HEK293T (cell line): ENCODE data around the gene RPH3AL.

Experiments used
- CTCF ChIA-PET: fragments of 350-600 bp; formaldehyde crosslinking; extraction: SDS; loops from one replicate; lab custom pipeline; 2021; ENCODE audit warnings: antibody characterized with exemption, inconsistent platforms; lab: Yijun Ruan, JAX
- POLR2A ChIA-PET: fragments of 350-600 bp; formaldehyde crosslinking; extraction: SDS; loops from one replicate; lab custom pipeline; 2020; ENCODE audit warnings: antibody characterized with exemption, inconsistent platforms; lab: Yijun Ruan, JAX
- DNase-seq: peaks from one replicate; pipeline ENCODE4 v3.0.0; 2012; ENCODE audit warnings: mixed read lengths; ENCODE audit errors: extremely low spot score
- ARNT ChIP-seq: fragments of 450-650 bp; IDR thresholded peaks from 2 replicates; pipeline ENCODE4 v1.6.1; 2017; ENCODE audit warnings: mild to moderate bottlenecking
- BHLHE40 ChIP-seq: fragments of 450-650 bp; IDR thresholded peaks from 2 replicates; pipeline ENCODE4 v1.6.1; 2016; ENCODE audit warnings: mild to moderate bottlenecking, moderate library complexity, borderline replicate concordance
- CTBP1 ChIP-seq: fragments of 450-650 bp; IDR thresholded peaks from 2 replicates; pipeline ENCODE4 v1.6.1; 2016; ENCODE audit warnings: borderline replicate concordance
- ELF4 ChIP-seq: fragments of 450-650 bp; IDR thresholded peaks from 2 replicates; pipeline ENCODE4 v1.6.1; 2017; ENCODE audit warnings: antibody characterized with exemption
- FOXA1 ChIP-seq: fragments of 450-650 bp; IDR thresholded peaks from 2 replicates; pipeline ENCODE4 v1.6.1; 2016; ENCODE audit warnings: mild to moderate bottlenecking
- FOXK2 ChIP-seq: fragments of 450-650 bp; IDR thresholded peaks from 2 replicates; pipeline ENCODE4 v1.6.1; 2016; ENCODE audit warnings: mild to moderate bottlenecking
- FOXM1 ChIP-seq: fragments of 450-650 bp; IDR thresholded peaks from 2 replicates; pipeline ENCODE4 v1.6.1; 2017; ENCODE audit warnings: mild to moderate bottlenecking, borderline replicate concordance
- HDGF ChIP-seq: fragments of 450-650 bp; IDR thresholded peaks from 2 replicates; pipeline ENCODE4 v1.6.1; 2017; ENCODE audit warnings: antibody characterized with exemption, borderline replicate concordance
- L3MBTL2 ChIP-seq: fragments of 450-650 bp; conservative IDR thresholded peaks from 2 replicates; pipeline ENCODE4 v1.6.1; 2016; ENCODE audit warnings: mild to moderate bottlenecking
- LEF1 ChIP-seq: fragments of 450-650 bp; IDR thresholded peaks from 2 replicates; pipeline ENCODE4 v1.6.1; 2017; ENCODE audit warnings: mild to moderate bottlenecking, borderline replicate concordance
- NFRKB ChIP-seq: fragments of 450-650 bp; IDR thresholded peaks from 2 replicates; pipeline ENCODE4 v1.6.1; 2016; ENCODE audit warnings: mild to moderate bottlenecking, moderate library complexity
- SP1 ChIP-seq: fragments of 450-650 bp; IDR thresholded peaks from 2 replicates; pipeline ENCODE4 v1.6.1; 2017
- SUZ12 ChIP-seq: fragments of 450-650 bp; IDR thresholded peaks from 2 replicates; pipeline ENCODE4 v1.6.1; 2016; ENCODE audit warnings: mild to moderate bottlenecking
- TARDBP ChIP-seq: fragments of 450-650 bp; IDR thresholded peaks from 2 replicates; pipeline ENCODE4 v1.6.1; 2016
- ZNF384 ChIP-seq: fragments of 450-650 bp; IDR thresholded peaks from 2 replicates; pipeline ENCODE4 v1.6.1; 2016
- TF ChIP-seq, protein P1 (sequence below): fragments of 450-650 bp; IDR thresholded peaks from 2 replicates; pipeline ENCODE4 v1.6.1; 2016

Gene RPH3AL

DNA sequence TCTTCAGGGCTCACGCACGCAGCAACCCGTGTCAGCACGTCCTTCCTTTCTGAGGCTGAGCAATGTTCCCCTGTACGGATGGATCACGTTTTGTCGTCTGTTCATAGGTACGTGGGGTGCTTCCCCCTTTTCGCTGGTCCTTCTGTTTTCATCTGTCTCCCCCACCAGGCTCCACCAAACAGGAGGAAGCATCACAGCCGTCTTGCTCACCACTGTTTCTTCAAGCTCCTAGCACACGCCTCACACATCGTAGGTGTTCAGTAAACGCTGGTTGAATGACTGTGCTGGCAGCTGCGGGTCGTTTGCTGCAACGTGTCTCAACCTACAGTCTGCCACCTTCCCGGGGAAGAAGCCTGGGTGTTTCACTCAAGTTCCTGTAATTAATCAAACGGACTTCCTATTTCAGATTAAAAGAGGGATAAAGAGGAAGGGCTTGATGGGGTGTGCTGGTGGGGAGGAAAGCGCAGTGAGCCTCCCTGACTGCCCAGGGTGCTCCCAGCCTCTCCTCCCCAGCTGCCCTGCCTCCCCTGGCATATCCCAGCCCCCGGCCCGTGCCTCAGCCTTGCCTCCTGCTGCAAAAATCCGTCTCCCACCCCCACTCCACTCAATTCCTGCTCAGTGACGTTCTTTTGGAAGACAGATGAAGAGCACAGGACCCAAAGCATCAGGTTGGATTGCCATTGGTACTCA, 94.4 kb downstream of the RPH3AL start:
- DNase-seq: no peak
- TF ChIP-seq HDGF: no peak
- TF ChIP-seq FOXM1: no peak
- no peak for TF ChIP-seq SUZ12
- no peak for TF ChIP-seq TARDBP
- TF ChIP-seq L3MBTL2: no peak
- TF ChIP-seq ELF4: no peak
- TF ChIP-seq LEF1: no peak
- no peak for TF ChIP-seq SP1
- TF ChIP-seq BHLHE40: no peak
- TF ChIP-seq FOXK2: no peak
- no peak for TF ChIP-seq NFRKB
- CTCF ChIA-PET: no interaction called here
- POLR2A ChIA-PET: no interaction called here

DNA sequence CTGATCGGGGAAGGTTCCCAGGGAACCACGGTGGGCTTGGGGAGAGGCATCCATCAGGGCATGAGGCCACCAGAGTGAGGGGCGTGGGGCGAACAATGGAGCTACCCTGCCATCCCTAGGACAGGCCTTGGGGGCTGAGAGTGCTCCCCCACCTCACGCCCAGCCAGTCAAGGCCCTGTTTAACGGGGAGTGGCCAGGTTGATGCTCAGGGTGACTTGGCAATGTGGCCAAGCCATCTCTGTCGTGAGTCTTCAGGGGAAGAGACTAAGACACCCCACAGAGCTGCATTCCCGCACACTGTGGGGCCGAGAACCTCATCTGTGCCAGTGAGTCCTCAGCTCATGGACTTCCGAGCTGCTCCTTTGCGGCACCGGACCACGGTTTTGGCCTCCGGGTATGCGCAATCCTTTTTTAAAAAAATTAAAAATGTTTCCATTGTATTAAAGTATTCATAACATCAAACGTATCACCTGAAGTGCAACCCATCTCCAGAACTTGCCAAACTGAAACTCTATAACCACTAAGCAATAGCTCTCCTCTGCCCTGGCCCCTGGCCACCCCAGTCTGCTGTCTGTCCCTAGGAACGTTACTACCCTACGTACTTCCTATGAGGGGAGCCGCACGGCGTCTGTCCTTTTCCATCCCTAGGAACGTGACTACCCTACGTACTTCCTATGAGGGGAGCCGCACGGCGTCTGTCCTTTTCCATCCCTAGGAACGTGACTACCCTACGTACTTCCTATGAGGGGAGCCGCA, 99.3 kb downstream of the RPH3AL start:
- no peak for DNase-seq
- CTCF ChIA-PET: no interaction called here
- POLR2A ChIA-PET: no interaction called here

DNA sequence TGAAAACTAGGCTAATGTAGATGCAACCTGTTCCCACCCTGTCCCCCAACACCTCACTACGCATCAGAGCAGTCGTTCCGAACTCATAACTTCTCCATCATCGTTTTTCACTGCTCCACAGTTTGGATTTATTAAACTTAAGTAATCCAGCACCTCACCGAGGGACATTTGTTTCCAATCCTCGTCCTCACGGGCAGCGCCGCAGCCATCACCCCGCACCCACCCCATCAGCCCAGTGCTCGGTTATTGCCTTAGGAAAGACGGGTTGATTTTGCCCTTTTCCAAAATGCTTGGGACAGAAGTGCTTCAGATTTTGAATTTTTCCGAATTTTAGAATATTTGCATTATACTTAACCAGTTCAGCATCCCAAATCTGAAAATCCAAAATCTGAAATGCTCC, 100.2 kb downstream of the RPH3AL start:
- TF ChIP-seq LEF1 (no peak), BHLHE40 (no peak), CTBP1 (no peak)
- TF ChIP-seq, protein P1, sequence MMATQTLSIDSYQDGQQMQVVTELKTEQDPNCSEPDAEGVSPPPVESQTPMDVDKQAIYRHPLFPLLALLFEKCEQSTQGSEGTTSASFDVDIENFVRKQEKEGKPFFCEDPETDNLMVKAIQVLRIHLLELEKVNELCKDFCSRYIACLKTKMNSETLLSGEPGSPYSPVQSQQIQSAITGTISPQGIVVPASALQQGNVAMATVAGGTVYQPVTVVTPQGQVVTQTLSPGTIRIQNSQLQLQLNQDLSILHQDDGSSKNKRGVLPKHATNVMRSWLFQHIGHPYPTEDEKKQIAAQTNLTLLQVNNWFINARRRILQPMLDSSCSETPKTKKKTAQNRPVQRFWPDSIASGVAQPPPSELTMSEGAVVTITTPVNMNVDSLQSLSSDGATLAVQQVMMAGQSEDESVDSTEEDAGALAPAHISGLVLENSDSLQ: no peak
- CTCF ChIA-PET: no interaction called here

More for the DNA sequence above, 99.3 kb downstream of the RPH3AL start:
- TF ChIP-seq FOXA1 (no peak), SUZ12 (no peak), TARDBP (no peak), FOXK2 (no peak), L3MBTL2 (no peak), ELF4 (no peak), FOXM1 (no peak), BHLHE40 (no peak), ARNT (no peak), ZNF384 (no peak), HDGF (no peak), SP1 (no peak), CTBP1 (no peak), LEF1 (no peak), NFRKB (no peak)
- TF ChIP-seq, protein P1: no peak

DNA sequence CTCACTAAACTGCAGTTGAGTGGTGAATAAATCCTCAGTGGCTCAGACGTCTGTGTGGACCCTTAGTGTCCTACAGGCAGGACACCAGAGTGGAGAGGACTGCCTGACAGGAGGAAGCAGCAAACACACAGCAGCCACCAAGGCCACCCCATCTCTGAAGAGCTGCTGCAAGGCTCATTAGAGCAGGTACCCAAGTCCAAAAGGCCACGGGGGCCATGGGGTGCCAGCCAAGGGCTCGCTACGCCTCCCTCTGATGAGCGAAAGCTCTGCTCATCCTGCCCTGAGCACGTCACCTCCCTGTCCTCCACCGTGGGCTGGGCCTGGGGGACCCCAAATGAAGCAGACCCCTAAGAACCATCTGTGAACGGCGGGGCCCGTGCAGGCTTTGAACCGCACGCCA, 101.1 kb downstream of the RPH3AL start:
- ChIA-PET CTCF (no interaction called here), POLR2A (no interaction called here)
- DNase-seq: no peak
- TF ChIP-seq HDGF (no peak), LEF1 (no peak), SUZ12 (no peak), FOXM1 (no peak), BHLHE40 (no peak), TARDBP (no peak), ARNT (no peak)
- TF ChIP-seq, protein P1: no peak

More for the DNA sequence above, 100.2 kb downstream of the RPH3AL start:
- POLR2A ChIA-PET: no interaction called here
- DNase-seq: no peak

DNA sequence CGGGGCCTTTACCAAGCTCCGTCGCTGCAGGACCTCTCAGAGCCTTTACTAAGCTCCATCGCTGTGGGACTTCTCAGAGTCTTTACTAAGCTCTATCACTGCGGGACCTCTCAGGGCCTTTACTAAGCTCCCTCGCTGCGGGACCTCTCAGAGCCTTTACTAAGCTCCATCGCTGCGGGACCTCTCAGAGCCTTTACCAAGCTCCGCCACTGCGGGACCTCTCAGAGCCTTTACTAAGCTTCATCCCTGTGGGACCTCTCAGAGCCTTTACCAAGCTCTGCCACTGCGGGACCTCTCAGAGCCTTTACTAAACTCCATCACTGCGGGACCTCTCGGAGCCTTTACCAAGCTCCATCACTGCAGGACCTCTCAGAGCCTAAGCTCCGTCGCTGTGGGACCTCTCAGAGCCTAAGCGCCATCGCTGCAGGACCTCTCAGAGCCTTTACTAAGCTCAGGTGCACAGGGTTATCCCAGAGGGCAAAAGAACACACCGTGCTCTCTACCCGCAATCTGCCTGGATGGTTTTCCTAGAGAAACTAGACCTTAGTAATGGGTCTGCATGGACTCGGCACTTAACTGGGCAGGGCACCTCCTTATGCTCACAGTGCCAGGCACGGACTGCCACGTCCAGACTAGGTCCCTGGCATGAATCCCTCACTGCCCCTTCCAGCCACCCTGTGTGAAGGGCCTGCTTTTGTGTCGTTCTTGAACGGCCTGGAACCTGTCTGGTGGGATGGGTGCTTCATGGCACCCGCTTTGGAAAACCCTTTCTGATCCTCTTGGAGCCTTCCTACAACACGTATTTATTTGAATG, 101.9 kb downstream of the RPH3AL start:
- ChIA-PET CTCF (no interaction called here), POLR2A (no interaction called here)
- DNase-seq: no peak
- no peak for TF ChIP-seq LEF1
